Mesendoderm (in vitro differentiated cells): Measurements from ENCODE around the gene SERPINC1.

ENCODE experiments used
- DNase-seq: peaks from one replicate; pipeline ENCODE4 v3.0.0; 2013
- H2AK5ac ChIP-seq: 2 replicates; pipeline ENCODE4 v1.6.1; 2013; ENCODE audit warnings: low read length, inconsistent platforms
- H2BK120ac ChIP-seq: 2 replicates; pipeline ENCODE4 v1.6.1; 2013; ENCODE audit warnings: low read depth, mild to moderate bottlenecking, low read length, moderate library complexity, mixed read lengths
- H2BK15ac ChIP-seq: replicated peaks from 2 replicates; pipeline ENCODE4 v1.6.1; 2013; ENCODE audit warnings: low read depth, mild to moderate bottlenecking, moderate library complexity
- H2BK5ac ChIP-seq: 2 replicates; pipeline ENCODE4 v1.6.1; 2013; ENCODE audit warnings: low read length, inconsistent platforms
- H3K18ac ChIP-seq: 2 replicates; pipeline ENCODE4 v1.6.1; 2013; ENCODE audit warnings: mild to moderate bottlenecking, low read length, mixed read lengths
- H3K23ac ChIP-seq: one replicate; pipeline ENCODE4 v1.6.1; 2013; ENCODE audit warnings: low read length
- H3K27ac ChIP-seq: 2 replicates; pipeline ENCODE4 v1.5.1; 2013; ENCODE audit warnings: low read depth, mild to moderate bottlenecking, inconsistent platforms, low read length, moderate library complexity
- H3K27me3 ChIP-seq: 2 replicates; pipeline ENCODE4 v1.6.1; 2013; ENCODE audit warnings: low read length, control low read depth, mild to moderate bottlenecking, inconsistent platforms; ENCODE audit not compliant: insufficient read depth, poor library complexity
- H3K36me3 ChIP-seq: 2 replicates; pipeline ENCODE4 v1.6.1; 2013; ENCODE audit warnings: low read length, inconsistent platforms; ENCODE audit not compliant: control insufficient read depth, insufficient read depth
- H3K4ac ChIP-seq: one replicate; pipeline ENCODE4 v1.6.1; 2013; ENCODE audit warnings: low read depth, mild to moderate bottlenecking, low read length, moderate library complexity
- H3K4me1 ChIP-seq: 2 replicates; pipeline ENCODE4 v1.6.1; 2013; ENCODE audit warnings: low read depth, low read length, inconsistent platforms; ENCODE audit not compliant: control insufficient read depth
- H3K4me2 ChIP-seq: 2 replicates; pipeline ENCODE4 v1.6.1; 2013; ENCODE audit warnings: low read length
- H3K4me3 ChIP-seq: 2 replicates; pipeline ENCODE4 v1.5.1; 2013; ENCODE audit warnings: mild to moderate bottlenecking, low read length
- H3K56ac ChIP-seq: one replicate; pipeline ENCODE4 v1.6.1; 2013; ENCODE audit warnings: low read length
- H3K79me1 ChIP-seq: 2 replicates; pipeline ENCODE4 v1.6.1; 2013; ENCODE audit warnings: low read length, inconsistent platforms
- H3K79me2 ChIP-seq: 2 replicates; pipeline ENCODE4 v1.6.1; 2013; ENCODE audit warnings: mild to moderate bottlenecking, low read length; ENCODE audit not compliant: control insufficient read depth, insufficient read depth
- H3K9ac ChIP-seq: 2 replicates; pipeline ENCODE4 v1.6.1; 2013; ENCODE audit warnings: low read length, inconsistent platforms
- H4K5ac ChIP-seq: one replicate; pipeline ENCODE4 v1.6.1; 2013; ENCODE audit warnings: low read length
- H4K8ac ChIP-seq: one replicate; pipeline ENCODE4 v1.6.1; 2013; ENCODE audit warnings: low read depth, mild to moderate bottlenecking, control low read depth, low read length, moderate library complexity
- WGBS: extraction: QIAGEN DNeasy Blood & Tissue Kit; methylation state at CpG from one replicate; pipeline ENCODE4 v1.1.7; 2013; ENCODE audit warnings: low lambda C conversion rate, missing lambda C conversion rate; ENCODE audit not compliant: insufficient coverage; ENCODE audit errors: extremely low coverage; 5-methylcytosine and 5-hydroxymethylcytosine counted together

SERPINC1 gene

GRCh38 chr1:173913111-173913510 lies 4.0 kb downstream of the SERPINC1 start:
- H3K27ac ChIP-seq, result no peak overlapping the region
- no peak overlapping the region for H4K8ac ChIP-seq
- H3K4me3 ChIP-seq, result no peak overlapping the region

DNA sequence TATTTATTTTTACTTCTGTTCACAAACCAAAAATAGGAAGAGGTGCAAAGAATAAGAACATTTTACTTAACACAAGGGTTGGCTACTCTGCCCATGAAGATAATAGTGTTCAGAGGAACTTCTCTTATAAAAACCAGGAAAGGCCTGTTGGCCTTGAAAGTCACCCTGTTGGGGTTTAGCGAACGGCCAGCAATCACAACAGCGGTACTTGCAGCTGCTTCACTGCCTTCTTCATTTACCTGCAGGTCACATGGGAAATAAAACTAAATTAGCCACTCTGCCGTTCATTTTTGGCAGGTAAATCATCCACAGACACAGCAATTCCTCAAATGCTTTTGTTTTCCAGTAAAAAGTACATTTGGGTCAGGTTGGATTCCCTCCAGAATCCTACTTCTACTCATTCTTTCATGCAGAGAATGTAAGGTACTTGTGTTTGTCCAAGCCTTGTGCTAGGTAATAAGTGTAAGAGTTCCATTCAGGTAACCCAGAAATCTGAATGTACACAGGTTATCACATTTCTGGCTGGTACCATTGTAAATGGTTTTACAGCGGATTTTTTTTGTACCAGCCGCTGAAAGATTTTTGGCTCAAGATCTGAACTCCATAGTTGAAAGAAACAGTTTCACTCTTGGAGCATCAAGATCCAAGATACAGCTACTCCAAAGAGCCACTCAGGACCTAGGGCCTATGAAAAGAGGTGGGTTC lies 13.1 kb downstream of the SERPINC1 start:
- H3K27ac ChIP-seq, result no peak overlapping the region
- no peak for DNase-seq
- no peaks in the 10 kb centered on the region for H3K36me3 ChIP-seq
- no peaks in the 10 kb centered on the region for H3K4me1 ChIP-seq
- H3K56ac ChIP-seq, result no peak overlapping the region
- no peaks in the 10 kb centered on the region for H3K79me2 ChIP-seq
- peaks cover 1% of the 10 kb centered on the region for H3K79me1 ChIP-seq
- no peak overlapping the region for H3K4me2 ChIP-seq
- H3K18ac ChIP-seq, result no peak overlapping the region
- no peaks in the 10 kb centered on the region for H3K27me3 ChIP-seq
- whole genome bisulfite sequencing, result no CpG with 5 or more reads among the region's 6 CpGs
- no peak overlapping the region for H2BK5ac ChIP-seq
- H2BK15ac ChIP-seq, result no peak overlapping the region
- no peak overlapping the region for H3K4me3 ChIP-seq
- no peak overlapping the region for H3K9ac ChIP-seq
- no peak overlapping the region for H2AK5ac ChIP-seq
- no peak overlapping the region for H4K5ac ChIP-seq
- H3K4ac ChIP-seq, result no peak overlapping the region
- H4K8ac ChIP-seq, result no peak overlapping the region
- H2BK120ac ChIP-seq, result no peak overlapping the region
- no peak overlapping the region for H3K23ac ChIP-seq

More at GRCh38 chr1:173913111-173913510, 4.0 kb downstream of the SERPINC1 start:
- Histone ChIP-seq H3K18ac (no peak overlapping the region), H3K27me3 (no peaks in the 10 kb centered on the region), H3K4me1 (no peaks in the 10 kb centered on the region), H3K79me1 (no peaks in the 10 kb centered on the region), H3K4me2 (no peak overlapping the region), H2BK5ac (no peak overlapping the region), H2AK5ac (no peak overlapping the region), H3K23ac (no peak overlapping the region), H4K5ac (no peak overlapping the region), H3K56ac (no peak overlapping the region), H3K9ac (no peak overlapping the region), H2BK120ac (no peak overlapping the region), H2BK15ac (no peak overlapping the region), H3K36me3 (no peaks in the 10 kb centered on the region), H3K79me2 (no peaks in the 10 kb centered on the region), H3K4ac (no peak overlapping the region)
- DNase-seq, result no peak
- WGBS, result no CpG with 5 or more reads among the region's 3 CpGs

DNA sequence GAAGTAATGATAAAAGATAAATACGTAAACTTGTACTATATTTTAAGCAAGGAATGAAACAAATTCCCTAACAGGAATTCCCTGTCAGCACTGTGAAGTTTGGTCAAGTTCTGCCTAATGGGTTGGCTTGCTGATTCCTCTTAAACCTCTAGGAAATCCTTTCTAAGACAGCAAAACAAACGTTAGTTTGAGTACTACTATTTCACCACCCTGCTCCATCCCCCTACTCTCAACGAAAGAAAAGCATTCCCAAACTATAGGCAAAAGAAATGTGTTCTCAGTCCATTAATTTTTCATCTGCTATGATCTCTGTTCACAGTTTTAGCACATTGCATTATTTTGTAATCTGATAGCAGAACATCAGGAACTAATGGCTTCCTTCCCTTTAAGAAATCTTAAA lies 16.1 kb downstream of the SERPINC1 start:
- Histone ChIP-seq H3K4me2 (no peak overlapping the region), H2AK5ac (no peak overlapping the region), H2BK120ac (no peak overlapping the region), H3K9ac (no peak overlapping the region), H2BK5ac (no peak overlapping the region), H3K23ac (no peak overlapping the region), H3K18ac (no peak overlapping the region), H3K4ac (no peak overlapping the region), H2BK15ac (no peak overlapping the region), H3K56ac (no peak overlapping the region), H3K4me1 (no peaks in the 10 kb centered on the region), H3K27ac (no peak overlapping the region), H3K27me3 (no peaks in the 10 kb centered on the region), H4K8ac (no peak overlapping the region), H4K5ac (no peak overlapping the region), H3K79me2 (no peaks in the 10 kb centered on the region), H3K4me3 (no peak overlapping the region), H3K36me3 (no peaks in the 10 kb centered on the region), H3K79me1 (peaks cover 1% of the 10 kb centered on the region)
- DNase-seq, result no peak
- 100% methylated on average over 1 of the region's 3 CpGs for WGBS

DNA sequence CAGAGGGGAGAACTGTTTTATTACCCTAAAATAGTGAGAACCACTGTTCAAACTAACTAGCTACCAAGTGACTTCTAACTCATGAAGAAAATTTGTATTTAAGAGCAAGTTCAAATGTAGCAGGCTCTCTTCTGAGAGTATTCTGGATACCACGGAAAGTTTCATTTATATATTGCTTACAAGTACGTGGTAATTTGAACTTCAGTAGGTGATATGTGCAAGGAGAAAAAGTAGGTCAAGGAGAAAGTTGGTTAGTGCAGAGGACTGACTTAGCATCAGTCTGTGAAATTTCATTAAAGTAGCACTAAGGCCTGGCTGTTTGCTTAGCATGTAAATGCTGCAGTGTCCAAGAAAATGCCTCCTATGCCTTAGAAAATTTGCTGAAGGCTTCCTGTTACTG lies 16.7 kb downstream of the SERPINC1 start:
- DNase-seq, result no peak
- no peak overlapping the region for H3K27ac ChIP-seq
- no peak overlapping the region for H2AK5ac ChIP-seq
- H3K56ac ChIP-seq, result no peak overlapping the region
- no peaks in the 10 kb centered on the region for H3K4me1 ChIP-seq
- H3K4me3 ChIP-seq, result no peak overlapping the region
- H2BK120ac ChIP-seq, result no peak overlapping the region
- H3K4me2 ChIP-seq, result no peak overlapping the region
- H3K36me3 ChIP-seq, result no peaks in the 10 kb centered on the region
- no peak overlapping the region for H3K23ac ChIP-seq
- no peak overlapping the region for H2BK5ac ChIP-seq
- H3K79me1 ChIP-seq, result peaks cover 3% of the 10 kb centered on the region
- no peak overlapping the region for H3K4ac ChIP-seq
- no peak overlapping the region for H3K18ac ChIP-seq
- H3K27me3 ChIP-seq, result no peaks in the 10 kb centered on the region
- no peak overlapping the region for H2BK15ac ChIP-seq
- no peaks in the 10 kb centered on the region for H3K79me2 ChIP-seq
- no peak overlapping the region for H4K5ac ChIP-seq
- H3K9ac ChIP-seq, result no peak overlapping the region
- H4K8ac ChIP-seq, result no peak overlapping the region
- WGBS, result no CpG with 5 or more reads among the region's 2 CpGs

- no peak overlapping the region for H3K56ac ChIP-seq
- no peak overlapping the region for H3K27ac ChIP-seq
- H2BK15ac ChIP-seq, result no peak overlapping the region
- no peak overlapping the region for H4K5ac ChIP-seq
- H3K36me3 ChIP-seq, result no peaks in the 10 kb centered on the region
- H3K79me2 ChIP-seq, result no peaks in the 10 kb centered on the region
- no peaks in the 10 kb centered on the region for H3K27me3 ChIP-seq
- H3K23ac ChIP-seq, result no peak overlapping the region
- H3K18ac ChIP-seq, result no peak overlapping the region
- H2AK5ac ChIP-seq, result no peak overlapping the region
- no peak overlapping the region for H4K8ac ChIP-seq
- no CpG with 5 or more reads among the region's 3 CpGs for WGBS
- no peak overlapping the region for H3K4me3 ChIP-seq
- DNase-seq, result no peak
- H2BK120ac ChIP-seq, result no peak overlapping the region
- H3K9ac ChIP-seq, result no peak overlapping the region
- H3K4me1 ChIP-seq, result no peaks in the 10 kb centered on the region
- H3K4ac ChIP-seq, result no peak overlapping the region
- H3K4me2 ChIP-seq, result no peak overlapping the region
- H3K79me1 ChIP-seq, result peaks cover 5% of the 10 kb centered on the region
- H2BK5ac ChIP-seq, result no peak overlapping the region
Observed at GRCh38 chr1:173894189-173894588, 22.9 kb downstream of the SERPINC1 start.

DNA sequence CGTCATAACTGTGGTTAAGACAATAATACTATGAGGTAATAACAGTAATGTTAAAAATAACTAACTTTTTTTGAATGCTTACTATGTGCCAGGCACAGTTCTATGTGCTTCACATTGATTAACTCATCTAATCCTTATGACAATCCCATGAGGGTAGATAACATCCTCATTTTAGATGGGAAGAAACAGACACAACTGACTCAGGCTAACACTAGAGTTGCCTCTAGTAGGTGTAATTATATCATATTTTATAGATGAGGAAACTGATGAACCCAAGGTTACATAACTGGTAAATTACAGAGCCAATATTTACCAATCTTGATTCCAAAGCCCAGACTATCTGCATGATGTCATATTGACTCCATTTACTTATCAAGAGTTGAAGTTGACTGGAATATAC lies 23.5 kb downstream of the SERPINC1 start:
- Histone ChIP-seq H2BK5ac (no peak overlapping the region), H3K79me2 (no peaks in the 10 kb centered on the region), H3K79me1 (peaks cover 6% of the 10 kb centered on the region), H2BK120ac (no peak overlapping the region), H3K4ac (no peak overlapping the region), H3K9ac (no peak overlapping the region), H3K27ac (no peak overlapping the region), H3K4me2 (no peak overlapping the region), H3K4me3 (no peak overlapping the region), H2AK5ac (no peak overlapping the region), H3K56ac (no peak overlapping the region), H4K8ac (no peak overlapping the region), H2BK15ac (no peak overlapping the region), H3K18ac (no peak overlapping the region), H3K23ac (no peak overlapping the region), H4K5ac (no peak overlapping the region), H3K36me3 (no peaks in the 10 kb centered on the region), H3K27me3 (no peaks in the 10 kb centered on the region), H3K4me1 (no peaks in the 10 kb centered on the region)
- WGBS, result no CpG with 5 or more reads among the region's 1 CpG
- DNase-seq, result no peak
